HepG2 (cell line): Measurements from ENCODE around the gene TMCC1. TPM values are rescaled to one million over a fixed set of nuclear protein-coding genes. Genes with fewer than 3 reads are reported as not detected.

Source experiments
- ATF4 ChIP-seq, 2 experiments: fragments of 450-650 bp in 1 of 2; sonication (generic) in 1 of 2; formaldehyde crosslinking; IDR thresholded peaks; 2 replicates each; pipeline versions ENCODE4 v1.5.0 to v1.8.0; 2020 to 2022; ENCODE audit warnings: mild to moderate bottlenecking in 1 of 2, missing genetic modification reagents in 1 of 2
- EHMT2 ChIP-seq: fragments of 200-600 bp; sonication (generic); IDR thresholded peaks from 2 replicates; pipeline ENCODE4 v1.7.0; 2017; ENCODE audit warnings: antibody characterized with exemption, low read depth, low read length, borderline replicate concordance
- GABPA ChIP-seq, 2 experiments: IDR thresholded peaks; 2 replicates each; pipeline ENCODE4 v1.6.1; 2011 to 2016; ENCODE audit warnings: low read depth in 2 of 2, low read length in 1 of 2, missing biosample characterization in 1 of 2, missing genetic modification characterization in 1 of 2
- GMEB1 ChIP-seq: sonication (generic); formaldehyde crosslinking; IDR thresholded peaks from 2 replicates; pipeline ENCODE4 v1.5.1; 2020; ENCODE audit warnings: missing genetic modification reagents, mild to moderate bottlenecking, borderline replicate concordance
- NONO ChIP-seq, 2 experiments: fragments of 450-650 bp in 1 of 2; sonication (generic) in 1 of 2; formaldehyde crosslinking in 1 of 2; IDR thresholded peaks in 1 of 2; conservative IDR thresholded peaks in 1 of 2; 2 replicates each; pipeline versions ENCODE4 v1.6.1 to v1.8.0; 2017 to 2022; ENCODE audit warnings: mild to moderate bottlenecking in 1 of 2, missing genetic modification reagents in 1 of 2, moderate library complexity in 1 of 2
- PBX2 ChIP-seq: IDR thresholded peaks from 2 replicates; pipeline ENCODE4 v1.6.1; 2016; ENCODE audit warnings: control low read depth
- PHF5A ChIP-seq: IDR thresholded peaks from one replicate; pipeline ENCODE4 v1.6.1; 2018; ENCODE audit warnings: low read depth, missing genetic modification reagents; ENCODE audit not compliant: unreplicated experiment
- PRMT3 ChIP-seq: sonication (generic); formaldehyde crosslinking; IDR thresholded peaks from 2 replicates; pipeline ENCODE4 v1.8.1; 2022; ENCODE audit warnings: low read depth, mild to moderate bottlenecking, moderate library complexity, missing genetic modification reagents, borderline replicate concordance
- SAP130 ChIP-seq: IDR thresholded peaks from 2 replicates; pipeline ENCODE4 v1.6.1; 2016; ENCODE audit warnings: low read depth
- TOE1 ChIP-seq: sonication (generic); formaldehyde crosslinking; IDR thresholded peaks from 2 replicates; pipeline ENCODE4 v1.4.0; 2020; ENCODE audit warnings: mild to moderate bottlenecking, missing genetic modification reagents
- YY1 ChIP-seq: IDR thresholded peaks from 2 replicates; pipeline ENCODE4 v1.6.1; 2011; ENCODE audit warnings: low read length, low read depth, moderate library complexity, mild to moderate bottlenecking; ENCODE audit not compliant: insufficient read depth, insufficient replicate concordance
- ZBTB46 ChIP-seq: sonication (generic); formaldehyde crosslinking; IDR thresholded peaks from 2 replicates; pipeline ENCODE4 v1.4.0; 2020; ENCODE audit warnings: mild to moderate bottlenecking, missing genetic modification reagents, borderline replicate concordance
- ZMYM4 ChIP-seq: sonication (generic); formaldehyde crosslinking; IDR thresholded peaks from 2 replicates; pipeline ENCODE4 v1.8.1; 2023; ENCODE audit warnings: mild to moderate bottlenecking, missing genetic modification reagents
- ZNF230 ChIP-seq: sonication (generic); formaldehyde crosslinking; IDR thresholded peaks from 2 replicates; pipeline ENCODE4 v1.4.0; 2020; ENCODE audit warnings: mild to moderate bottlenecking, missing genetic modification reagents
- ZNF343 ChIP-seq: sonication (generic); formaldehyde crosslinking; IDR thresholded peaks from 2 replicates; pipeline ENCODE4 v1.4.0; 2020; ENCODE audit warnings: mild to moderate bottlenecking, missing genetic modification reagents
- ZNF605 ChIP-seq: sonication (generic); formaldehyde crosslinking; IDR thresholded peaks from 2 replicates; pipeline ENCODE4 v1.8.0; 2022; ENCODE audit warnings: mild to moderate bottlenecking, missing genetic modification reagents
- polyA plus RNA-seq, 8 experiments: library from polyadenylated mRNA; depleted of rRNA in 3 of 8; stranded (reverse) in 7 of 8; unstranded in 1 of 8; fragments of >200 nt; fragmentation: Illumina TruSeq in 4 of 8; extraction: Trizol in 4 of 8; gene quantifications; 2 replicates each; pipeline versions ENCODE4 v1.2.1 to v1.2.3, GENCODE V29; 2011 to 2016; ENCODE audit warnings: low read depth in 4 of 8, missing spikeins in 1 of 8, mixed read lengths in 1 of 8; ENCODE audit not compliant: insufficient read depth in 1 of 8
- total RNA-seq, 5 experiments: library from RNA; depleted of rRNA; stranded (reverse); fragments of >200 nt; fragmentation: Illumina TruSeq; extraction: Trizol; gene quantifications; 2 replicates each; pipeline ENCODE4 v1.2.3, GENCODE V29; 2016; ENCODE audit warnings: low read depth in 1 of 5
- TF ChIP-seq, protein P1 (sequence below), 2 experiments: sonication (generic) in 1 of 2; formaldehyde crosslinking in 1 of 2; IDR thresholded peaks; 2 replicates each; pipeline versions ENCODE4 v1.5.1 to v1.6.1; 2011 to 2020; ENCODE audit warnings: borderline replicate concordance in 1 of 2, low read depth in 1 of 2, low read length in 1 of 2, mild to moderate bottlenecking in 1 of 2, missing genetic modification reagents in 1 of 2, moderate library complexity in 1 of 2
- TF ChIP-seq, protein P2 (sequence below): fragments of 450-650 bp; IDR thresholded peaks from 2 replicates; pipeline ENCODE4 v1.6.1; 2017

TMCC1 gene
- total and polyA plus RNA-seq, 2 of the 13 experiments (the other 11 are each of a cell fraction or from before 2014, with no cell fraction given): 12.1 to 264 TPM

GRCh38 chr3:129936757-129937156 lies 43.2 kb upstream of the TMCC1 start (continued):
- no peak for TF ChIP-seq GMEB1 (CRISPR knock-in tag)
- TF ChIP-seq PBX2: no peak
- no peak for TF ChIP-seq ZBTB46
- TF ChIP-seq PRMT3 (CRISPR knock-in tag): no peak
- TF ChIP-seq YY1: no peak
- no peak for TF ChIP-seq PHF5A (CRISPR knock-in tag)
- peak; percentile 67 for TF ChIP-seq ZMYM4 (CRISPR knock-in tag)
- no peak for TF ChIP-seq ZNF230
- TF ChIP-seq EHMT2: 0 out of 2 replicates have a peak, but pooled peaks have one; percentile 21
- 0 out of 2 replicates have a peak, but pooled peaks have one; percentile 29 for TF ChIP-seq ZNF343 (CRISPR knock-in tag)
- TF ChIP-seq, protein P1, sequence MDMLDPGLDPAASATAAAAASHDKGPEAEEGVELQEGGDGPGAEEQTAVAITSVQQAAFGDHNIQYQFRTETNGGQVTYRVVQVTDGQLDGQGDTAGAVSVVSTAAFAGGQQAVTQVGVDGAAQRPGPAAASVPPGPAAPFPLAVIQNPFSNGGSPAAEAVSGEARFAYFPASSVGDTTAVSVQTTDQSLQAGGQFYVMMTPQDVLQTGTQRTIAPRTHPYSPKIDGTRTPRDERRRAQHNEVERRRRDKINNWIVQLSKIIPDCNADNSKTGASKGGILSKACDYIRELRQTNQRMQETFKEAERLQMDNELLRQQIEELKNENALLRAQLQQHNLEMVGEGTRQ (IDR thresholded peaks at IDR 0.05; ENCODE audit: low read depth, low read length): peak; percentile 69
- TF ChIP-seq, protein P1 (CRISPR knock-in tag; IDR thresholded peaks at IDR 0.05; ENCODE audit: borderline replicate concordance): peak; percentile 81; the same call in 1 of the 2 replicates
- no peak for TF ChIP-seq NONO (IDR thresholded peaks at IDR 0.05)
- no peak for TF ChIP-seq NONO (CRISPR knock-in tag; conservative IDR thresholded peaks at IDR 0.05)
- no peak for TF ChIP-seq TOE1 (CRISPR knock-in tag)
- TF ChIP-seq ZNF605 (CRISPR knock-in tag): peak; percentile 71
- TF ChIP-seq, protein P2, sequence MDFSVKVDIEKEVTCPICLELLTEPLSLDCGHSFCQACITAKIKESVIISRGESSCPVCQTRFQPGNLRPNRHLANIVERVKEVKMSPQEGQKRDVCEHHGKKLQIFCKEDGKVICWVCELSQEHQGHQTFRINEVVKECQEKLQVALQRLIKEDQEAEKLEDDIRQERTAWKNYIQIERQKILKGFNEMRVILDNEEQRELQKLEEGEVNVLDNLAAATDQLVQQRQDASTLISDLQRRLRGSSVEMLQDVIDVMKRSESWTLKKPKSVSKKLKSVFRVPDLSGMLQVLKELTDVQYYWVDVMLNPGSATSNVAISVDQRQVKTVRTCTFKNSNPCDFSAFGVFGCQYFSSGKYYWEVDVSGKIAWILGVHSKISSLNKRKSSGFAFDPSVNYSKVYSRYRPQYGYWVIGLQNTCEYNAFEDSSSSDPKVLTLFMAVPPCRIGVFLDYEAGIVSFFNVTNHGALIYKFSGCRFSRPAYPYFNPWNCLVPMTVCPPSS: no peak
- 0 out of 4 replicates have a peak, but pooled peaks of 1 of the 2 experiments have one; percentile 28 for TF ChIP-seq ATF4 (CRISPR knock-in tag; IDR thresholded peaks at IDR 0.05)
- no peak for TF ChIP-seq GABPA (IDR thresholded peaks at IDR 0.05; ENCODE audit: low read depth, low read length)
- no peak for TF ChIP-seq GABPA (CRISPR knock-in tag; IDR thresholded peaks at IDR 0.05; ENCODE audit: low read depth)
- peak; percentile 40; the same call in 1 of the 2 replicates for TF ChIP-seq SAP130 (CRISPR knock-in tag)
